Liver (tissue), 9 donors: Measurements from ENCODE around the gene NSUN4. TPM values are rescaled to one million over a fixed set of nuclear protein-coding genes. Genes with fewer than 3 reads are reported as not detected.

Experiments
- DNase-seq: peaks from one replicate; pipeline ENCODE4 v3.0.0-alpha.2; 2017; ENCODE audit warnings: low spot score
- H3K27ac ChIP-seq, 2 donors: one replicate each; pipeline ENCODE4 v1.7.0; 2013; ENCODE audit warnings: inconsistent platforms in 2 of 2, low read length in 2 of 2, control low read depth in 1 of 2, low read depth in 1 of 2, mild to moderate bottlenecking in 1 of 2
- H3K27me3 ChIP-seq, 4 donors: one replicate each; pipeline versions ENCODE4 v1.6.1 to v1.7.0; 2013; ENCODE audit warnings: low read length in 3 of 4, inconsistent platforms in 1 of 4, mild to moderate bottlenecking in 1 of 4, moderate library complexity in 1 of 4; ENCODE audit not compliant: control insufficient read depth in 4 of 4, insufficient read depth in 4 of 4
- H3K36me3 ChIP-seq, 4 donors: one replicate each; pipeline versions ENCODE4 v1.6.1 to v1.7.0; 2013; ENCODE audit warnings: low read length in 3 of 4, mild to moderate bottlenecking in 3 of 4, low read depth in 1 of 4, moderate library complexity in 1 of 4; ENCODE audit not compliant: control insufficient read depth in 4 of 4, insufficient read depth in 3 of 4
- H3K4me1 ChIP-seq, 4 donors: one replicate each; pipeline versions ENCODE4 v1.6.1 to v1.7.0; 2013; ENCODE audit warnings: low read length in 3 of 4, mild to moderate bottlenecking in 3 of 4, moderate library complexity in 1 of 4; ENCODE audit not compliant: control insufficient read depth in 4 of 4, insufficient read depth in 4 of 4
- H3K4me3 ChIP-seq, 3 donors: one replicate each; pipeline versions ENCODE4 v1.6.1 to v1.7.0; 2013; ENCODE audit warnings: low read length in 3 of 3, control low read depth in 1 of 3, low read depth in 1 of 3, mild to moderate bottlenecking in 1 of 3
- H3K9ac ChIP-seq, 2 donors: one replicate each; pipeline ENCODE4 v1.7.0; 2013; ENCODE audit warnings: low read length in 2 of 2, mild to moderate bottlenecking in 2 of 2, moderate library complexity in 2 of 2, control low read depth in 1 of 2, low read depth in 1 of 2
- H3K9me3 ChIP-seq, 4 donors: one replicate each; pipeline versions ENCODE4 v1.6.1 to v1.7.0; 2013; ENCODE audit warnings: low read length in 3 of 4; ENCODE audit not compliant: control insufficient read depth in 4 of 4
- FOXA1 ChIP-seq: IDR thresholded peaks from 2 replicates; pipeline ENCODE4 v1.6.1; 2016; ENCODE audit warnings: antibody characterized with exemption
- FOXA2 ChIP-seq: IDR thresholded peaks from 2 replicates; pipeline ENCODE4 v1.6.1; 2016; ENCODE audit warnings: antibody characterized with exemption
- NR2F2 ChIP-seq: IDR thresholded peaks from 2 replicates; pipeline ENCODE4 v1.6.1; 2016; ENCODE audit warnings: antibody characterized with exemption
- SP1 ChIP-seq: IDR thresholded peaks from 2 replicates; pipeline ENCODE4 v1.6.1; 2018; ENCODE audit warnings: antibody characterized with exemption, mild to moderate bottlenecking
- YY1 ChIP-seq: IDR thresholded peaks from 2 replicates; pipeline ENCODE4 v1.6.1; 2016; ENCODE audit warnings: antibody characterized with exemption, mild to moderate bottlenecking
- WGBS: extraction: QIAGEN DNeasy Blood & Tissue Kit; methylation state at CpG from one replicate; pipeline ENCODE4 v1.1.7; 2013; 5-methylcytosine and 5-hydroxymethylcytosine counted together
- polyA plus RNA-seq, 2 donors: library from polyadenylated mRNA; stranded (reverse) in 1 of 2; unstranded in 1 of 2; fragments of 200-250 nt in 1 of 2; fragments of >200 nt in 1 of 2; fragmentation: Nextera tagmentation in 1 of 2; extraction: Ambion mirVana in 1 of 2; gene quantifications; one replicate each; pipeline versions ENCODE4 v1.2.1 to v1.2.3, GENCODE V29; 2013 to 2015
- total RNA-seq, 2 donors: library from RNA; depleted of rRNA; stranded (reverse); fragments of >200 nt; gene quantifications; one replicate each; pipeline ENCODE4 v1.2.3, GENCODE V29; 2014
- TF ChIP-seq, protein P1 (sequence below): IDR thresholded peaks from 2 replicates; pipeline ENCODE4 v1.6.1; 2016; ENCODE audit warnings: antibody characterized with exemption, mild to moderate bottlenecking
- TF ChIP-seq, protein P2 (sequence below): IDR thresholded peaks from 2 replicates; pipeline ENCODE4 v1.6.1; 2016; ENCODE audit warnings: antibody characterized with exemption
- TF ChIP-seq, protein P3 (sequence below): IDR thresholded peaks from 2 replicates; pipeline ENCODE4 v1.6.1; 2016; ENCODE audit warnings: antibody characterized with exemption
- TF ChIP-seq, protein P4 (sequence below): fragments of 150-350 bp; IDR thresholded peaks from 2 replicates; pipeline ENCODE4 v1.5.1; 2017; ENCODE audit warnings: improper control_type of control experiment, low read depth, low read length; ENCODE audit not compliant: missing input control
- donor health status: healthy.
- donor health status: healthy.
- donor health status: healthy.
- donor health status: healthy.
- donor health status: healthy.

Gene NSUN4
- total and polyA plus RNA-seq, 4 donors: 7.0 to 17.2 (median 12.0) TPM

DNA sequence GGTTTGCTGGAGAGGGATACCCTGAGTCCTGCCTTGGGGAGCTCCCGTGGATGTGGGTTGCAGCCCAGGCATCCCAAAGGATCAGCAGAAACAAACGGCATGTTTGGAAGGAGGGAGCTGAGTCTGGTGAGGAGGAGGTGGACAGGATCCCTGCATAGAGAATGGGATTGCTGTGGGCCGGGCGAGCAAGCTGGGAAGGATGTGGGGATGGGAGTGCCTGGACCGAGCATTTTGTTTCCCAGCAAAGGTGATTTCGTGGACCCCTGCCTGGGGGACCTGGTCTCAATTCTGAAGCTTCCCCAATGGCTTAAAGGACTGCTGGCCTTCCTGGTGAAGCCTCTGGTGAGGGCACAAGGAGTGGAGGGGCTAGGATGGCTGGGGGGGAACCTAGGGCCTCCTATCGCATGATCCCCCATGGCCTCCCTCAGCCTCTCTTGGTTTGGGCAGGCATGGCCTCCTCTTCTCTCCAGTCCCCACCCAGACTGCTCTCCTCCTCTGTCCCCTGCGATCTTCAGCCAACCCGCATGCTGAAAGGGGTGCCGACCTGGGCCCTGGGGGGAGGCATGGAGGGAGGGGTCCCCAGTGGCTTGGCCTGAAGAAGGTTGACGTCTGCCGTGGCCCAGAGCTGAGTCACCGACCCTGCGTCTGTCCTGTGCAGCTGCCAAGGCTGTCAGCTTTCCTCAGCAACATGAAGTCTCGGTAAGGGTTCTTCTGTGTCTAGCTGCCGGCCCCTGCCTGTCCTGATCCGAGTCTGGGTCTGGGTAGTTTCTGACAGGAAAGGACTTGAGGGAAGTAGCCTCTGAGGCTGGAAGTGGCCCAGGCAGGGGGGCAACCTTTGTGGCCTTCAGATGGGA, 69.8 kb downstream of the NSUN4 start:
- H3K4me3 ChIP-seq: no peak overlapping the region
- no peaks in the 10 kb centered on the region for H3K9me3 ChIP-seq
- 94% methylated on average over 17 of the region's 17 CpGs for WGBS
- no peak for TF ChIP-seq YY1
- H3K36me3 ChIP-seq: peaks cover 0 to 42% (median 17%) of the 10 kb centered on the region in 4 donors
- no peak overlapping the region for H3K27ac ChIP-seq
- no peak for DNase-seq
- H3K9ac ChIP-seq: no peak overlapping the region
- H3K27me3 ChIP-seq: no peaks in the 10 kb centered on the region
- H3K4me1 ChIP-seq: peaks cover 0 to 3% (median 0%) of the 10 kb centered on the region in 4 donors

DNA sequence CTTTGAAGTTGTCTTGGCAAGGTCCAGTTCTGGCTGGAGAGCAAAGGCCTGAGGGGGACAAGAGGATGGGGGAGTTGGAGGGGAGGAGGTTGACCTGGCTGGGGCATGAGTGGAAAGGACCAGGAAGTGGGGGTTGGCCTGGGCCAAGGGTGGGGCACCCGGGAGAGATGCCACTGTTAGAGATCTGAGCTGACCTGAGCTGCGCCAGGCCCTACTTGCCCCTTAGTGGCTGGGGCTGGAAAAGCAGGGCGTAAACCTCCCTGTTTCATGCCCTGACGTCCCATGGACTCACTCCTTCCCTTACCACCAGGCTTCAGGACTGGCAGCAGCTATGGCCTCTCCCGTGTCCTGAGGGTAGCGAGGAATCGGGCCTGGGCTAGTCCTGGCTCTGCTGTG, 70.4 kb downstream of the NSUN4 start:
- Histone ChIP-seq H3K4me3 (no peak overlapping the region), H3K27ac (no peak overlapping the region), H3K9me3 (no peaks in the 10 kb centered on the region), H3K4me1 (peaks cover 0 to 3% (median 0%) of the 10 kb centered on the region in 4 donors), H3K27me3 (no peaks in the 10 kb centered on the region), H3K36me3 (peaks cover 0 to 42% (median 17%) of the 10 kb centered on the region in 4 donors), H3K9ac (no peak overlapping the region)
- 91% methylated on average over 7 of the region's 7 CpGs for WGBS
- no peak for DNase-seq
- TF ChIP-seq, protein P1, sequence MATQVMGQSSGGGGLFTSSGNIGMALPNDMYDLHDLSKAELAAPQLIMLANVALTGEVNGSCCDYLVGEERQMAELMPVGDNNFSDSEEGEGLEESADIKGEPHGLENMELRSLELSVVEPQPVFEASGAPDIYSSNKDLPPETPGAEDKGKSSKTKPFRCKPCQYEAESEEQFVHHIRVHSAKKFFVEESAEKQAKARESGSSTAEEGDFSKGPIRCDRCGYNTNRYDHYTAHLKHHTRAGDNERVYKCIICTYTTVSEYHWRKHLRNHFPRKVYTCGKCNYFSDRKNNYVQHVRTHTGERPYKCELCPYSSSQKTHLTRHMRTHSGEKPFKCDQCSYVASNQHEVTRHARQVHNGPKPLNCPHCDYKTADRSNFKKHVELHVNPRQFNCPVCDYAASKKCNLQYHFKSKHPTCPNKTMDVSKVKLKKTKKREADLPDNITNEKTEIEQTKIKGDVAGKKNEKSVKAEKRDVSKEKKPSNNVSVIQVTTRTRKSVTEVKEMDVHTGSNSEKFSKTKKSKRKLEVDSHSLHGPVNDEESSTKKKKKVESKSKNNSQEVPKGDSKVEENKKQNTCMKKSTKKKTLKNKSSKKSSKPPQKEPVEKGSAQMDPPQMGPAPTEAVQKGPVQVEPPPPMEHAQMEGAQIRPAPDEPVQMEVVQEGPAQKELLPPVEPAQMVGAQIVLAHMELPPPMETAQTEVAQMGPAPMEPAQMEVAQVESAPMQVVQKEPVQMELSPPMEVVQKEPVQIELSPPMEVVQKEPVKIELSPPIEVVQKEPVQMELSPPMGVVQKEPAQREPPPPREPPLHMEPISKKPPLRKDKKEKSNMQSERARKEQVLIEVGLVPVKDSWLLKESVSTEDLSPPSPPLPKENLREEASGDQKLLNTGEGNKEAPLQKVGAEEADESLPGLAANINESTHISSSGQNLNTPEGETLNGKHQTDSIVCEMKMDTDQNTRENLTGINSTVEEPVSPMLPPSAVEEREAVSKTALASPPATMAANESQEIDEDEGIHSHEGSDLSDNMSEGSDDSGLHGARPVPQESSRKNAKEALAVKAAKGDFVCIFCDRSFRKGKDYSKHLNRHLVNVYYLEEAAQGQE: no peak
- TF ChIP-seq FOXA1: no peak
- TF ChIP-seq YY1: no peak
- no peak for TF ChIP-seq SP1
- TF ChIP-seq, protein P2, sequence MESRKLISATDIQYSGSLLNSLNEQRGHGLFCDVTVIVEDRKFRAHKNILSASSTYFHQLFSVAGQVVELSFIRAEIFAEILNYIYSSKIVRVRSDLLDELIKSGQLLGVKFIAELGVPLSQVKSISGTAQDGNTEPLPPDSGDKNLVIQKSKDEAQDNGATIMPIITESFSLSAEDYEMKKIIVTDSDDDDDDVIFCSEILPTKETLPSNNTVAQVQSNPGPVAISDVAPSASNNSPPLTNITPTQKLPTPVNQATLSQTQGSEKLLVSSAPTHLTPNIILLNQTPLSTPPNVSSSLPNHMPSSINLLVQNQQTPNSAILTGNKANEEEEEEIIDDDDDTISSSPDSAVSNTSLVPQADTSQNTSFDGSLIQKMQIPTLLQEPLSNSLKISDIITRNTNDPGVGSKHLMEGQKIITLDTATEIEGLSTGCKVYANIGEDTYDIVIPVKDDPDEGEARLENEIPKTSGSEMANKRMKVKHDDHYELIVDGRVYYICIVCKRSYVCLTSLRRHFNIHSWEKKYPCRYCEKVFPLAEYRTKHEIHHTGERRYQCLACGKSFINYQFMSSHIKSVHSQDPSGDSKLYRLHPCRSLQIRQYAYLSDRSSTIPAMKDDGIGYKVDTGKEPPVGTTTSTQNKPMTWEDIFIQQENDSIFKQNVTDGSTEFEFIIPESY: no peak
- TF ChIP-seq, protein P3, sequence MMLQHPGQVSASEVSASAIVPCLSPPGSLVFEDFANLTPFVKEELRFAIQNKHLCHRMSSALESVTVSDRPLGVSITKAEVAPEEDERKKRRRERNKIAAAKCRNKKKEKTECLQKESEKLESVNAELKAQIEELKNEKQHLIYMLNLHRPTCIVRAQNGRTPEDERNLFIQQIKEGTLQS: no peak
- TF ChIP-seq FOXA2: no peak
- TF ChIP-seq, protein P4, sequence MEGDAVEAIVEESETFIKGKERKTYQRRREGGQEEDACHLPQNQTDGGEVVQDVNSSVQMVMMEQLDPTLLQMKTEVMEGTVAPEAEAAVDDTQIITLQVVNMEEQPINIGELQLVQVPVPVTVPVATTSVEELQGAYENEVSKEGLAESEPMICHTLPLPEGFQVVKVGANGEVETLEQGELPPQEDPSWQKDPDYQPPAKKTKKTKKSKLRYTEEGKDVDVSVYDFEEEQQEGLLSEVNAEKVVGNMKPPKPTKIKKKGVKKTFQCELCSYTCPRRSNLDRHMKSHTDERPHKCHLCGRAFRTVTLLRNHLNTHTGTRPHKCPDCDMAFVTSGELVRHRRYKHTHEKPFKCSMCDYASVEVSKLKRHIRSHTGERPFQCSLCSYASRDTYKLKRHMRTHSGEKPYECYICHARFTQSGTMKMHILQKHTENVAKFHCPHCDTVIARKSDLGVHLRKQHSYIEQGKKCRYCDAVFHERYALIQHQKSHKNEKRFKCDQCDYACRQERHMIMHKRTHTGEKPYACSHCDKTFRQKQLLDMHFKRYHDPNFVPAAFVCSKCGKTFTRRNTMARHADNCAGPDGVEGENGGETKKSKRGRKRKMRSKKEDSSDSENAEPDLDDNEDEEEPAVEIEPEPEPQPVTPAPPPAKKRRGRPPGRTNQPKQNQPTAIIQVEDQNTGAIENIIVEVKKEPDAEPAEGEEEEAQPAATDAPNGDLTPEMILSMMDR: no peak
- no peak for TF ChIP-seq NR2F2

Other genes starting within 250 kb of the NSUN4 start
- 1 to 10 TPM; 3.7 to 4.6 TPM for gene PIK3R3, start 208.2 kb upstream of the NSUN4 start, total RNA-seq
- gene PIK3R3, start 208.2 kb upstream of the NSUN4 start, polyA plus RNA-seq: 1 to 10 TPM; 1.5 to 1.8 TPM
- 1 to 10 TPM in 1 of 2 donors, under 1 TPM in 1; 0.33 to 2.4 TPM for gene TSPAN1, start 165.7 kb upstream of the NSUN4 start, total RNA-seq
- gene TSPAN1, start 165.7 kb upstream of the NSUN4 start, polyA plus RNA-seq: 1 to 10 TPM; 1.7 to 7.0 TPM
- not detected for gene P3R3URF, start 164.3 kb upstream of the NSUN4 start, total RNA-seq
- not detected for gene P3R3URF, start 164.3 kb upstream of the NSUN4 start, polyA plus RNA-seq
- 10 to 100 TPM; 10.3 to 32.0 TPM for gene POMGNT1, start 142.4 kb upstream of the NSUN4 start, total RNA-seq
- 10 to 100 TPM; 30.7 to 31.4 TPM for gene POMGNT1, start 142.4 kb upstream of the NSUN4 start, polyA plus RNA-seq
- gene LURAP1, start 137.5 kb upstream of the NSUN4 start, total RNA-seq: under 1 TPM; 0.09 to 0.50 TPM
- under 1 TPM in 1 of 2 donors, not detected in 1; 0.08 TPM for gene LURAP1, start 137.5 kb upstream of the NSUN4 start, polyA plus RNA-seq
- 1 to 10 TPM in 1 of 2 donors, under 1 TPM in 1; 0.08 to 8.8 TPM for gene RAD54L, start 93.0 kb upstream of the NSUN4 start, total RNA-seq
- gene RAD54L, start 93.0 kb upstream of the NSUN4 start, polyA plus RNA-seq: under 1 TPM; 0.35 to 0.68 TPM
- 10 to 100 TPM; 30.5 to 58.4 TPM for gene LRRC41, start 37.2 kb upstream of the NSUN4 start, total RNA-seq
- 10 to 100 TPM; 22.0 to 25.0 TPM for gene LRRC41, start 37.2 kb upstream of the NSUN4 start, polyA plus RNA-seq
- 100 to 1,000 TPM; 183 to 220 TPM for gene UQCRH, start 37.1 kb upstream of the NSUN4 start, total RNA-seq
- 100 to 1,000 TPM; 158 to 220 TPM for gene UQCRH, start 37.1 kb upstream of the NSUN4 start, polyA plus RNA-seq
- 10 to 100 TPM in 1 of 2 donors, 1 to 10 TPM in 1; 4.3 to 41.5 TPM for gene FAAH, start 53.5 kb downstream of the NSUN4 start, total RNA-seq
- 10 to 100 TPM; 17.8 to 26.5 TPM for gene FAAH, start 53.5 kb downstream of the NSUN4 start, polyA plus RNA-seq
- gene DMBX1, start 149.0 kb downstream of the NSUN4 start, total RNA-seq: not detected
- gene DMBX1, start 149.0 kb downstream of the NSUN4 start, polyA plus RNA-seq: not detected
- gene KNCN, start 210.8 kb downstream of the NSUN4 start, total RNA-seq: not detected
- gene KNCN, start 210.8 kb downstream of the NSUN4 start, polyA plus RNA-seq: not detected